GM20000 (cell line): ENCODE data around the gene CHRNG.

Experiments used
- DNase-seq: peaks from one replicate; pipeline ENCODE4 v3.0.0; 2012; ENCODE audit warnings: low spot score
- CTCF ChIP-seq: IDR thresholded peaks from 2 replicates; pipeline ENCODE4 v1.5.1; 2012; ENCODE audit warnings: mild to moderate bottlenecking, control low read depth; ENCODE audit errors: extremely low read depth, missing control alignments

Gene CHRNG

GRCh38 chr2:232508251-232508650 lies 31.2 kb upstream of the CHRNG start:
- DNase-seq: no peak
- no peak for TF ChIP-seq CTCF

GRCh38 chr2:232511336-232511890 lies 28.1 kb upstream of the CHRNG start:
- no peak for DNase-seq
- no peak for TF ChIP-seq CTCF

DNA sequence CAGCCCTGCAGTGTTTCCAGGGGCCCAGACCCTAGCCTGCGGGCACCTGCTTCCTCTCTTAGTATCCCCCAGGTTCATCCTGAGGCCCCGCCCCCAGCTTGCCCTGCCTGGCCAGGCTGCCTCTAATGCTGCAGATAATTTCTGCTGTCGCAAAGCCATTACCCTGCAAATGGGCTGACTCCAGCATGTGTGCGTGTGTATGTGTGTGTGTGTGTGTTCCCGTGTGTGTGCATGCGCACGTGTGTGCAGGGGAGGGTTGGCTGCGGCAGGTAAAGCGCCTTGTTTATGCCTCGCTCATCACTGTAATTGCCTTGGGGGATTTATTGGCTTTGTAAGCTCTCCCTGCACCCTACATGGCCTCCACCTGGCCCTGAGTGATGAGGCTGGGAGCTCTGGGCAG lies 26.9 kb upstream of the CHRNG start:
- no peak for TF ChIP-seq CTCF
- no peak for DNase-seq

- no peak for DNase-seq
- TF ChIP-seq CTCF: no peak
Measured at GRCh38 chr2:232513353-232513752, 26.1 kb upstream of the CHRNG start.

DNA sequence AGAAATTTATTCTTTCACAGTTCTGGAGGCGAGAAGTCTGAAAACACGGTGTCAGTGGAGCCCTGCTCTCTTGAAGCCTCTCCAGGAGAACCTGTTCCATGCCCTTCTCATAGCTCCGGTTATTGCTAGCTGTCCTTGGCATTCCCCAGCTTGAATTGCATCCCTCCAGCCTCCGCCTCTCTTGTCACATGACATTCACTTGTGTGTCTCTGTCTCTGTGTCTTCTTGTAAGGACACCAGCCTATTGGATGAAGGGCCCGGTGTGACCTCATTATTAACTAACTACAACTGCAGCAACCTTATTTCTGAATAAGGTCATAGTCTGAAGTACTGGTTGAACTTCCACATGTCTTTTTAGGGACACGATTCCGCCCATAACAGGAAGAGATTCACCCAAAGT lies 23.9 kb upstream of the CHRNG start:
- TF ChIP-seq CTCF: no peak
- DNase-seq: no peak

- no peak for DNase-seq
- no peak for TF ChIP-seq CTCF
Measured at GRCh38 chr2:232516551-232516950, 22.9 kb upstream of the CHRNG start.

- DNase-seq: no peak
- no peak for TF ChIP-seq CTCF
Measured at GRCh38 chr2:232518844-232519243, 20.6 kb upstream of the CHRNG start.
